Ascending aorta (tissue), 2 donors: ENCODE results near the gene COX10. TPM values are rescaled to one million over a fixed set of nuclear protein-coding genes. Genes with fewer than 3 reads are reported as not detected.

Experiments used
- DNase-seq, 2 donors: peaks; one replicate each; pipeline ENCODE4 v3.0.0-alpha.2; 2019; ENCODE audit warnings: low spot score in 2 of 2
- H3K27ac ChIP-seq, 2 donors: fragments of 200-600 bp; sonication (generic); one replicate each; pipeline ENCODE4 v1.5.1; 2016 to 2017; ENCODE audit warnings: mild to moderate bottlenecking in 1 of 2
- H3K27me3 ChIP-seq: fragments of 200-600 bp; sonication (generic); one replicate; pipeline ENCODE4 v1.5.1; 2017
- H3K36me3 ChIP-seq, 2 donors: fragments of 200-600 bp; sonication (generic); one replicate each; pipeline ENCODE4 v1.5.1; 2016
- H3K4me1 ChIP-seq, 2 donors: fragments of 200-600 bp; sonication (generic); one replicate each; pipeline ENCODE4 v1.5.1; 2016 to 2017; ENCODE audit warnings: mild to moderate bottlenecking in 1 of 2
- H3K4me3 ChIP-seq, 2 donors: fragments of 200-600 bp; sonication (generic); one replicate each; pipeline ENCODE4 v1.5.1; 2016 to 2017; ENCODE audit warnings: mild to moderate bottlenecking in 1 of 2
- H3K9me3 ChIP-seq, 2 donors: fragments of 200-600 bp; sonication (generic); one replicate each; pipeline ENCODE4 v1.5.1; 2016
- intact Hi-C: fragments of 100-400 bp; cut with DNase I; formaldehyde crosslinking; loops from one replicate; pipeline ENCODE4 v1.15.1; 2023
- total RNA-seq: library from RNA; depleted of rRNA; stranded (reverse); fragments of >200 nt; gene quantifications from one replicate; pipeline ENCODE4 v1.1.0, GENCODE V29; 2016
- TF ChIP-seq, protein P1 (sequence below), 3 experiments: fragments of 200-600 bp in 2 of 3; fragments of 450-650 bp in 1 of 3; sonication (generic) in 2 of 3; IDR thresholded peaks; one replicate each; pipeline ENCODE4 v1.5.1; 2016 to 2019; ENCODE audit warnings: antibody characterized with exemption in 3 of 3, mild to moderate bottlenecking in 1 of 3, moderate library complexity in 1 of 3

The COX10 gene
- total RNA-seq, 1 donor from 2014 or later: 6.4 TPM

DNA sequence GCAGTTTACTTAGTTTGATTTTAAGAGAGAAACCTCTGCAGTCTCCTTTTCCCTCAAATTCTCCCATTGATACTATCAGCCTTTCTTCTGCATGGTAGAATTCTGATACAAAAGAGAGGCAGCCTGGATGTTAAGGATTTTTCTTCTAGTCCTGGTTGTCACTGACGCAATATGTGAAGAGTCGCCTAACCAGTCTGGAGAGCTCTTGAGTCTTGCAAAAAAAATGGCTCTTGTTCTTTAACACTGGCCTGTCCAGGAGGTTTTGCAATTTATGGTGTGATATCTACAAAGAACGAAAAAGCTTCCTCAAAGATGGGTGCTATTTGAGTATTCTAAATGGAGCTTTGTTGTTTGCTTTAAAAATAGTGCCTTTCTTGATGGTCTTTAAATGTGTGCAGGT, 28.9 kb downstream of the COX10 start:
- Histone ChIP-seq H3K9me3 (no peaks in the 10 kb centered on the region), H3K27ac (no peak overlapping the region), H3K27me3 (no peaks in the 10 kb centered on the region), H3K4me3 (no peak overlapping the region), H3K4me1 (no peaks in the 10 kb centered on the region), H3K36me3 (peaks cover 0 to 4% of the 10 kb centered on the region in 2 donors)
- DNase-seq: no peak
- intact Hi-C loops: no loop called here
- TF ChIP-seq, protein P1, sequence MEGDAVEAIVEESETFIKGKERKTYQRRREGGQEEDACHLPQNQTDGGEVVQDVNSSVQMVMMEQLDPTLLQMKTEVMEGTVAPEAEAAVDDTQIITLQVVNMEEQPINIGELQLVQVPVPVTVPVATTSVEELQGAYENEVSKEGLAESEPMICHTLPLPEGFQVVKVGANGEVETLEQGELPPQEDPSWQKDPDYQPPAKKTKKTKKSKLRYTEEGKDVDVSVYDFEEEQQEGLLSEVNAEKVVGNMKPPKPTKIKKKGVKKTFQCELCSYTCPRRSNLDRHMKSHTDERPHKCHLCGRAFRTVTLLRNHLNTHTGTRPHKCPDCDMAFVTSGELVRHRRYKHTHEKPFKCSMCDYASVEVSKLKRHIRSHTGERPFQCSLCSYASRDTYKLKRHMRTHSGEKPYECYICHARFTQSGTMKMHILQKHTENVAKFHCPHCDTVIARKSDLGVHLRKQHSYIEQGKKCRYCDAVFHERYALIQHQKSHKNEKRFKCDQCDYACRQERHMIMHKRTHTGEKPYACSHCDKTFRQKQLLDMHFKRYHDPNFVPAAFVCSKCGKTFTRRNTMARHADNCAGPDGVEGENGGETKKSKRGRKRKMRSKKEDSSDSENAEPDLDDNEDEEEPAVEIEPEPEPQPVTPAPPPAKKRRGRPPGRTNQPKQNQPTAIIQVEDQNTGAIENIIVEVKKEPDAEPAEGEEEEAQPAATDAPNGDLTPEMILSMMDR (IDR thresholded peaks at IDR 0.05): no peak

DNA sequence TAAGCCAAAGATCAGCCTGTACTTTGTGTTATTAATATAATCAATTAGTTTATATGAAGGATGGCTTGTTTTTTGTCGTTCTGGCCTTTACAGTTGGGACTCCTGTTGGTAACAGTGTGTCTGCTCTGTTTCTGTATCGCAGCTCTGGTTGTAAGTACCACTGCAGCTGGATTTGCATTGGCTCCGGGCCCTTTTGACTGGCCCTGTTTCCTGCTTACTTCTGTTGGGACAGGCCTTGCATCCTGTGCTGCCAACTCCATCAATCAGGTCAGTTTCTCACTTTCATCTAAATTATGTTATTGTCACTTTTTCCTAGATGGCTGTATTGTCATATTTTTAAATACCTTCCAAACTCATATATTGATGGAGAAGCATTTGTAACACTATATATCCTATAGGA, 32.7 kb downstream of the COX10 start:
- no peaks in the 10 kb centered on the region for H3K4me1 ChIP-seq
- TF ChIP-seq, protein P1 (IDR thresholded peaks at IDR 0.05): no peak
- intact Hi-C loops: no loop called here
- no peak overlapping the region for H3K4me3 ChIP-seq
- H3K36me3 ChIP-seq: peaks cover 0 to 4% of the 10 kb centered on the region in 2 donors
- no peaks in the 10 kb centered on the region for H3K27me3 ChIP-seq
- DNase-seq: no peak
- no peaks in the 10 kb centered on the region for H3K9me3 ChIP-seq
- no peak overlapping the region for H3K27ac ChIP-seq

DNA sequence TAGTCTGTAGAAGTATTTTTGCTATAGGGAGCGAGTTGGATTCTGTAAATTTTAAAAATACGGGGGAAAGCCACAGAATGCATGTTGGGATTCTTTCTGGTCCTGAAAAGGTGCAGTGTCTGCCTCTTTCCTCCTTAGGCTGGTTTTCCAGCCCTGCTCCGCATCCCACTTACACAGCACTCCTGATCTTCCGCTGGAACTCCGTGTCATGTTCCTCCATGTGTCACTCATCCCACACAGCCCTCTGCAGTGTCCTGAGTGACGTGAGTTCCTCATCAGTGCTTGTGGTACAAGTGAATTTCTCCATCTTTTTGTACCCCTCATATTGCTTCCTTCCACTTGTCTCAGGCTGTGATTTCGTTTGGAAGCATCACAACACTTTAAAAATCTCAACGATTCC, 34.5 kb downstream of the COX10 start:
- intact Hi-C loops: no loop called here
- Histone ChIP-seq H3K9me3 (no peaks in the 10 kb centered on the region), H3K4me3 (no peak overlapping the region), H3K36me3 (peaks cover 0 to 4% of the 10 kb centered on the region in 2 donors), H3K27ac (no peak overlapping the region), H3K27me3 (no peaks in the 10 kb centered on the region), H3K4me1 (no peaks in the 10 kb centered on the region)
- TF ChIP-seq, protein P1 (IDR thresholded peaks at IDR 0.05): no peak
- DNase-seq: no peak

DNA sequence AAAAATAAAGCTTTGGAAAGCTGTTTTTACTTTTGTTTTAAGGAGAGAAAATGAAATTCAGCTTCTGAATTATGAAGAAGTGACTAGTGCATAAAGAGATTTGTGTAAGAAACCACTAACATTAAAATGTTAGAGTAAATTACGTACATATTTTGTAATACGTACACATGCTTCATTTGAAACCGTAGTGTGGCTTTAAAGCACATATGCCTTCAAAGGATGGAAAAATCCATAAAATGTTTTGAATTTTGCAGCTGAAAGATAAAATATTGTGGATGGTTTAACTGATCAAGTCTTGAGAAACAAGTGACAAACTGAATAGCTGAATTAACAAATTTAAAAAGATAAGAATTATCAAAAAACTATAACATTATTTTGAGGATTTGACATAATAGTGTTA, 35.4 kb downstream of the COX10 start:
- intact Hi-C loops: no loop called here
- TF ChIP-seq, protein P1 (IDR thresholded peaks at IDR 0.05): no peak

DNA sequence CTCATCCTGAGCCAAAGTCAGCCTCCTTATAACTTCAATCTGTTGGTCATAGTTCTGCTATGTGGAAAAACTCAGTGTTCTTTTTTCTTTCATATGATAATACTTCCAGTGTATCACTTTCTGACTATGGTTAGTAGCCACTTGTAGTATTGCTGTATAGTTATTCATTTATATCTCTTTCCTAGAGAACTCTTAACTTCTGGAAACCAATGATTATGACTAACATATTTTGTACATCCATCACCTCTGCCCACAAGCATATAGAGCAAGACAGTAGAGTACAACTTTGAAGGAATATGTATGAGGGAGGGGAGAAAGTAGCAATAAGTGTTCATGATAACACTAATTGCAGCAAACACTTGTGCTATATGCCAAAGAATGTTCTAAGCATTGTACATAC, 38.6 kb downstream of the COX10 start:
- no peaks in the 10 kb centered on the region for H3K9me3 ChIP-seq
- H3K4me1 ChIP-seq: no peaks in the 10 kb centered on the region
- H3K4me3 ChIP-seq: no peak overlapping the region
- TF ChIP-seq, protein P1 (IDR thresholded peaks at IDR 0.05): no peak
- intact Hi-C loops: no loop called here
- H3K27ac ChIP-seq: no peak overlapping the region
- H3K27me3 ChIP-seq: no peaks in the 10 kb centered on the region
- no peak for DNase-seq
- H3K36me3 ChIP-seq: no peaks in the 10 kb centered on the region

More for the DNA sequence above, 35.4 kb downstream of the COX10 start:
- no peaks in the 10 kb centered on the region for H3K27me3 ChIP-seq
- DNase-seq: no peak
- no peak overlapping the region for H3K27ac ChIP-seq
- peaks cover 0 to 4% of the 10 kb centered on the region in 2 donors for H3K36me3 ChIP-seq
- no peaks in the 10 kb centered on the region for H3K4me1 ChIP-seq
- H3K4me3 ChIP-seq: no peak overlapping the region
- H3K9me3 ChIP-seq: no peaks in the 10 kb centered on the region

DNA sequence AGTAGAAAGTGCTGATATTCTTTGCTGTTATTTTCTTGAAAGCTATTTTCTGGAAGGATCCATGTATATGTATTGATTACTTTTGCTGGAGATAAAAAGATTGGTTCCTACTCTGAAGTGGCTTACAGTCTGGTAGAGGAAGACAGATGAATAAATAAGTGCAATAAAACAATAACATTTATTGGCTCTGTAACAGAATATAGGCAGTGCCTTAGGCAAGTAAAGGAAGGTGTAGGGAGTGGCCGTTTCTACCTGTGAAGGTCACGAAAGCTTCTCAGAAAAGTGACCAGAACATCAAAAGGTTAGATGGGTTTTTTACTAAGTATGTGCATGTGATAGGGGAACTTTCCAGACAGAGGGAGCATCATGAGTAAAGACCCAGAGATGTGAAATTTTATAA, 43.1 kb downstream of the COX10 start:
- no peaks in the 10 kb centered on the region for H3K4me1 ChIP-seq
- intact Hi-C loops: no loop called here

More for the DNA sequence above, 43.1 kb downstream of the COX10 start:
- no peak for DNase-seq
- Histone ChIP-seq H3K36me3 (no peaks in the 10 kb centered on the region), H3K9me3 (no peaks in the 10 kb centered on the region), H3K4me3 (no peak overlapping the region), H3K27ac (no peak overlapping the region), H3K27me3 (no peaks in the 10 kb centered on the region)
- TF ChIP-seq, protein P1 (IDR thresholded peaks at IDR 0.05): no peak
